NCI-H82 (cell line): Measurements from ENCODE around the gene GABARAPL1.

Experiments used
- DNase-seq: peaks from one replicate; lab custom pipeline; 2025; lab: John Stamatoyannopoulos, UW

GABARAPL1 gene

GRCh38 chr12:10235761-10236631 lies 23.3 kb downstream of the GABARAPL1 start:
- peak; percentile 84 for DNase-seq

- DNase-seq = no peak
Observed at GRCh38 chr12:10236720-10237119, 24.0 kb downstream of the GABARAPL1 start.

- DNase-seq = no peak
Observed at GRCh38 chr12:10238526-10238925, 25.8 kb downstream of the GABARAPL1 start.

- DNase-seq = no peak
Observed at GRCh38 chr12:10241290-10241689, 28.6 kb downstream of the GABARAPL1 start.

- DNase-seq = no peak
Observed at GRCh38 chr12:10241727-10242126, 29.1 kb downstream of the GABARAPL1 start.

GRCh38 chr12:10242539-10242938 lies 29.9 kb downstream of the GABARAPL1 start:
- no peak for DNase-seq

GRCh38 chr12:10243818-10244520 lies 31.3 kb downstream of the GABARAPL1 start:
- no peak for DNase-seq

- peak; percentile 85 for DNase-seq
Observed at GRCh38 chr12:10247436-10248058, 34.9 kb downstream of the GABARAPL1 start.

- no peak for DNase-seq
Observed at GRCh38 chr12:10249690-10250455, 37.2 kb downstream of the GABARAPL1 start.

GRCh38 chr12:10251669-10252068 lies 39.0 kb downstream of the GABARAPL1 start:
- no peak for DNase-seq

- no peak for DNase-seq
Observed at GRCh38 chr12:10252201-10252600, 39.5 kb downstream of the GABARAPL1 start.

GRCh38 chr12:10256064-10256463 lies 43.4 kb downstream of the GABARAPL1 start:
- DNase-seq = no peak

GRCh38 chr12:10260927-10261326 lies 48.2 kb downstream of the GABARAPL1 start:
- DNase-seq = no peak

- peak; percentile 95 for DNase-seq
Observed at GRCh38 chr12:10268037-10268436, 55.4 kb downstream of the GABARAPL1 start.

GRCh38 chr12:10272467-10272866 lies 59.8 kb downstream of the GABARAPL1 start:
- DNase-seq = no peak
